SU-DHL-6 (cell line): ENCODE data around the gene CEACAM21.

ENCODE experiments used
- H2AFZ ChIP-seq: fragments of 200-600 bp; sonication (generic); 2 replicates; pipeline ENCODE4 v1.6.1; 2014; ENCODE audit warnings: low read depth, mild to moderate bottlenecking, moderate library complexity, mixed read lengths, antibody characterized with exemption, low read length; ENCODE audit not compliant: severe bottlenecking
- H3F3A ChIP-seq: fragments of 200-600 bp; shearing (Covaris generic); 2 replicates; pipeline ENCODE4 v1.6.0; 2016; ENCODE audit warnings: antibody characterized with exemption, mild to moderate bottlenecking; ENCODE audit not compliant: insufficient read depth
- H3K27ac ChIP-seq: fragments of 200-600 bp; sonication (generic); 2 replicates; pipeline ENCODE4 v1.5.1; 2016; ENCODE audit warnings: low read depth, mild to moderate bottlenecking, low read length, moderate library complexity, mixed read lengths
- H3K27me3 ChIP-seq: fragments of 200-600 bp; sonication (generic), shearing (Covaris generic); 2 replicates; pipeline ENCODE4 v1.6.0; 2014; ENCODE audit warnings: mild to moderate bottlenecking, low read length
- H3K36me3 ChIP-seq: fragments of 200-600 bp; sonication (generic); 2 replicates; pipeline ENCODE4 v1.6.1; 2014; ENCODE audit warnings: mild to moderate bottlenecking, low read length, mixed read lengths
- H3K4me2 ChIP-seq: fragments of 300-600, 200-600 bp; shearing (Covaris generic), sonication (generic); 2 replicates; pipeline ENCODE4 v1.6.0; 2014; ENCODE audit warnings: low read length, low read depth, mild to moderate bottlenecking; ENCODE audit not compliant: poor library complexity, severe bottlenecking
- H3K4me3 ChIP-seq: fragments of 200-600 bp; sonication (generic); 2 replicates; pipeline ENCODE4 v1.5.1; 2014; ENCODE audit warnings: antibody characterized with exemption, low read length, mild to moderate bottlenecking, mixed read lengths; ENCODE audit not compliant: insufficient read depth, poor library complexity, severe bottlenecking
- H3K79me2 ChIP-seq: fragments of 200-600 bp; sonication (generic); 2 replicates; pipeline ENCODE4 v1.6.1; 2014; ENCODE audit warnings: mild to moderate bottlenecking, low read length, moderate library complexity; ENCODE audit not compliant: insufficient read depth
- H3K9ac ChIP-seq: fragments of 200-600 bp; sonication (generic); 2 replicates; pipeline ENCODE4 v1.7.0; 2014; ENCODE audit warnings: mild to moderate bottlenecking, low read length
- H3K9me2 ChIP-seq: fragments of 200-600 bp; sonication (generic); replicated peaks from 2 replicates; pipeline ENCODE4 v1.6.1; 2014; ENCODE audit warnings: low read length; ENCODE audit not compliant: insufficient read depth
- H3K9me3 ChIP-seq: fragments of 200-600 bp; sonication (generic); 2 replicates; pipeline ENCODE4 v1.6.1; 2014; ENCODE audit warnings: low read length, mixed read lengths; ENCODE audit not compliant: insufficient read depth
- H4K20me1 ChIP-seq: fragments of 200-600 bp; sonication (generic); 2 replicates; pipeline ENCODE4 v1.6.1; 2014; ENCODE audit warnings: low read depth, mild to moderate bottlenecking, antibody characterized with exemption, low read length, moderate library complexity, mixed read lengths
- EZH2phosphoT487 ChIP-seq: fragments of 200-600 bp; sonication (generic), shearing (Covaris generic); conservative IDR thresholded peaks from 2 replicates; pipeline ENCODE4 v1.6.1; 2018; ENCODE audit warnings: mild to moderate bottlenecking, antibody characterized with exemption, low read length, moderate library complexity, mixed read lengths
- TF ChIP-seq, protein P1 (sequence below): fragments of 200-600 bp; sonication (generic); IDR thresholded peaks from one replicate; pipeline ENCODE4 v1.5.1; 2017; ENCODE audit warnings: antibody characterized with exemption, mild to moderate bottlenecking, low read length, moderate library complexity; ENCODE audit not compliant: insufficient read depth, poor library complexity, severe bottlenecking

The CEACAM21 gene

DNA sequence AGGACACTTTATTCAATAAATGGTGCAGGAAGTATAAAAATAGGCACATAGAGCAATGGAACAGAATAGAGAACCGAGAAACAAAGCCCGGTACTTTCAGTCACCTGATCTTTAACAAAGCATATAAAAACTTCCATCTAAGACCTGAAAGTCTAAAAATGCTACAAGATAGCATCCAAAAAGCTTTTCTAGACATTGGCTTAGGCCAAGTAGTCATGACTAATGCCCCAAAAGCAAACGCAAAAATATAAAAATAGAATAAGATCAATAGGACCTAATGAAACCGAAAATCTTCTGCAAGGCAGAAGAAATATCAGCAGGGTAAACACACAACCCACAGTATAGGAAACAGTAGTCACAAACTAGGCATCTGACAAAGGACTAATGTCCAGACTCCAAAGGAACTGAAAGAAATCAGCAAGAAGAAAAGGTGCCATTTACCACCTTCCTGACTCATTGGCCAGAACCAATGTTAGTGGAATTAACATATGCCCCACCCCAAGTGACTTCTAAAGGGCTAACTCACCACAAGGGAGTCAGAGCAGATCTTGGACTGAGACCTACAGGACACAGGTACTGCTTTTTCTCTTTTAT, 40.8 kb upstream of the CEACAM21 start:
- Histone ChIP-seq H3K4me2 (peak overlapping the region; percentile 65), H3K27me3 (no peaks in the 10 kb centered on the region), H4K20me1 (no peaks in the 10 kb centered on the region), H3K4me3 (no peak overlapping the region), H3K79me2 (no peaks in the 10 kb centered on the region), H3K9ac (no peak overlapping the region), H3K27ac (peak overlapping the region; percentile 65), H3K9me2 (no peaks in the 10 kb centered on the region), H3K36me3 (no peaks in the 10 kb centered on the region), H2AFZ (no peak overlapping the region), H3F3A (peaks cover 15% of the 10 kb centered on the region; the same call in 1 of the 2 replicates), H3K9me3 (no peaks in the 10 kb centered on the region)
- TF ChIP-seq EZH2phosphoT487 = no peak
- TF ChIP-seq, protein P1, sequence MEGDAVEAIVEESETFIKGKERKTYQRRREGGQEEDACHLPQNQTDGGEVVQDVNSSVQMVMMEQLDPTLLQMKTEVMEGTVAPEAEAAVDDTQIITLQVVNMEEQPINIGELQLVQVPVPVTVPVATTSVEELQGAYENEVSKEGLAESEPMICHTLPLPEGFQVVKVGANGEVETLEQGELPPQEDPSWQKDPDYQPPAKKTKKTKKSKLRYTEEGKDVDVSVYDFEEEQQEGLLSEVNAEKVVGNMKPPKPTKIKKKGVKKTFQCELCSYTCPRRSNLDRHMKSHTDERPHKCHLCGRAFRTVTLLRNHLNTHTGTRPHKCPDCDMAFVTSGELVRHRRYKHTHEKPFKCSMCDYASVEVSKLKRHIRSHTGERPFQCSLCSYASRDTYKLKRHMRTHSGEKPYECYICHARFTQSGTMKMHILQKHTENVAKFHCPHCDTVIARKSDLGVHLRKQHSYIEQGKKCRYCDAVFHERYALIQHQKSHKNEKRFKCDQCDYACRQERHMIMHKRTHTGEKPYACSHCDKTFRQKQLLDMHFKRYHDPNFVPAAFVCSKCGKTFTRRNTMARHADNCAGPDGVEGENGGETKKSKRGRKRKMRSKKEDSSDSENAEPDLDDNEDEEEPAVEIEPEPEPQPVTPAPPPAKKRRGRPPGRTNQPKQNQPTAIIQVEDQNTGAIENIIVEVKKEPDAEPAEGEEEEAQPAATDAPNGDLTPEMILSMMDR = no peak

DNA sequence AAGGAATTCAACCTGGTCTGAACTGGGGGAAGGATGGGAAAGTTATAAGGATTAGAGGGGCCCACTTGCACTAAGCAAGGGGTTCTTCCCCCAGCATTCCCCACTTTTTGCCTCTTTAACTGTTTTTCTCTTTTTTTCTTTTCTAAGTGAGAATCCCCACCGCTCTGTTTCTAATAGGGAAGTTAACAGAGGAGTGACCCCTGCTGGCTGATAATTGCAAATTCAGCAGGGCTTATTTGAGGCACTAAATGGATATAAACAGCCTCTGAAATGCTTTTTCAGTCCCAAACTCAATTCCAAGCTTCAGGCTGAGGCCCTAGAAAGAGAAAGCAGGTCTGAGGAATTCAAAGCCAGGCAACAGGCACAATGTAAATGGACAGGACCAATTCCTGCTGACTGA, 38.2 kb upstream of the CEACAM21 start:
- Histone ChIP-seq H3K9me2 (no peaks in the 10 kb centered on the region), H3K27me3 (no peaks in the 10 kb centered on the region), H3K4me2 (no peak overlapping the region), H3K36me3 (no peaks in the 10 kb centered on the region), H3K9ac (no peak overlapping the region), H3F3A (peaks cover 15% of the 10 kb centered on the region; the same call in 1 of the 2 replicates), H4K20me1 (no peaks in the 10 kb centered on the region), H2AFZ (no peak overlapping the region), H3K4me3 (no peak overlapping the region), H3K9me3 (no peaks in the 10 kb centered on the region), H3K27ac (no peak overlapping the region), H3K79me2 (no peaks in the 10 kb centered on the region)
- TF ChIP-seq, protein P1 = peak; percentile 74
- TF ChIP-seq EZH2phosphoT487 = no peak

DNA sequence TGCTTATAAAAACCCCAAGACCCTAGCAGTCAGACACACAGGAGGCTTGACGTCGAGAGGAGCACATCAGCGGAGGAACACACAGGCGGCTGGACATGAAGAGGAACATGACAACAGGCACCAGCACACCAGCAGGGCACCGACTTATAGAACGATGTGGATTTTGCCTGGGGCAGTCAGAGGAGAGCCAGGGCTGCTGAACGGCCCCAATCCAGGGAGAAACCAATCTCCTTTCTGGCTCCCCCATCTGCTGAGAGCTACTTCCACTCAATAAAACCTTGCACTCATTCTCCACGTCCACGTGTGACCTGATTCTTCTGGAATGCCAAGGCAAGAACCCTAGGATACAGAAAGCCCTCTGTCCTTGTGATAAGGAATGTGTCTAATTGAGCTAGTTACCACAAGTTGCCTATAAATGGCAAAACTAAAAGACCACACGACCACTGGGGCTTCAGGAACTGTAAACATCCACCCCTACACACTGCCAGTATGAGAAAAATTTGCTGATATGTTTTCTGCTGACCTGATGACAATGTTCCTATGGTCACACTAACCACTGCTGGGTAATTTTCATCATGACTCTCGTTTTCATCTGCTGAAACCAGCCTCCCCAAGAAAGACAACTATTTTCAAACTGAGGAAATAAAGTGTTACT, 35.8 kb upstream of the CEACAM21 start:
- Histone ChIP-seq H3K36me3 (no peaks in the 10 kb centered on the region), H3K4me2 (no peak overlapping the region), H3K27ac (no peak overlapping the region), H4K20me1 (no peaks in the 10 kb centered on the region), H3K9me3 (no peaks in the 10 kb centered on the region), H3K79me2 (no peaks in the 10 kb centered on the region), H3K4me3 (no peak overlapping the region), H3K27me3 (no peaks in the 10 kb centered on the region), H3K9ac (no peak overlapping the region), H2AFZ (no peak overlapping the region), H3K9me2 (no peaks in the 10 kb centered on the region), H3F3A (peaks cover 9% of the 10 kb centered on the region; the same call in 1 of the 2 replicates)
- TF ChIP-seq, protein P1 = no peak
- no peak for TF ChIP-seq EZH2phosphoT487
